ENCODE results near the gene RNPEPL1.
A peak's percentile ranks its signal among the peaks of the same experiment; 100 is the strongest.

RNPEPL1 gene

GRCh38 chr2:240576436-240577205, 8.3 kb downstream of the RNPEPL1 start:
- DNase-seq: no peak

GRCh38 chr2:240577281-240578109, 9.2 kb downstream of the RNPEPL1 start:
- no peak for DNase-seq

GRCh38 chr2:240578110-240578450, 9.8 kb downstream of the RNPEPL1 start:
- DNase-seq: no peak

GRCh38 chr2:240578488-240578887, 10.2 kb downstream of the RNPEPL1 start:
- DNase-seq: no peak

- no peak for DNase-seq
Measured at GRCh38 chr2:240579071-240579762, 10.9 kb downstream of the RNPEPL1 start.

GRCh38 chr2:240579771-240580614, 11.7 kb downstream of the RNPEPL1 start:
- no peak for DNase-seq

- no peak for DNase-seq
Measured at GRCh38 chr2:240581811-240582210, 13.5 kb downstream of the RNPEPL1 start.

- DNase-seq: no peak
Measured at GRCh38 chr2:240582781-240583180, 14.5 kb downstream of the RNPEPL1 start.

GRCh38 chr2:240583774-240584173, 15.5 kb downstream of the RNPEPL1 start:
- no peak for DNase-seq

- DNase-seq: no peak
Measured at GRCh38 chr2:240584486-240585031, 16.3 kb downstream of the RNPEPL1 start.

- DNase-seq: no peak
Measured at GRCh38 chr2:240585101-240585500, 16.8 kb downstream of the RNPEPL1 start.

- DNase-seq: no peak
Measured at GRCh38 chr2:240585681-240586197, 17.5 kb downstream of the RNPEPL1 start.

GRCh38 chr2:240586198-240586918, 18.1 kb downstream of the RNPEPL1 start, which contains the start of gene CAPN10:
Gene CAPN10 (plus strand): TSS chr2:240586734. CDS start chr2:240586912, 178 bp downstream.
- peak; percentile 100 for DNase-seq

- no peak for DNase-seq
Measured at GRCh38 chr2:240586919-240587800, 18.9 kb downstream of the RNPEPL1 start.

- DNase-seq: no peak
Measured at GRCh38 chr2:240588006-240588655, 19.8 kb downstream of the RNPEPL1 start.

- DNase-seq: no peak
Measured at GRCh38 chr2:240588669-240589068, 20.4 kb downstream of the RNPEPL1 start.

GRCh38 chr2:240589375-240589774, 21.1 kb downstream of the RNPEPL1 start:
- DNase-seq: no peak

- no peak for DNase-seq
Measured at GRCh38 chr2:240589850-240590525, 21.7 kb downstream of the RNPEPL1 start.

Data from right kidney (tissue), 1 donor.